Measurements from ENCODE around the gene MSI2. TPM values are rescaled to one million over a fixed set of nuclear protein-coding genes. Genes with fewer than 3 reads are reported as not detected.
A peak's percentile ranks its signal among the peaks of the same experiment; 100 is the strongest.

MSI2 gene
- total RNA-seq, 8 experiments from 2014 or later = 33.0 to 114 (median 67.5) TPM

- in situ Hi-C loops (cut with MboI; ENCODE audit: low pct_unique_long_range_greater_than_20kb in 2 of 9, low sequenced_read_pairs in 9 of 9, unreplicated experiment in 9 of 9) = no loop called here
- Histone ChIP-seq H3K4me3 (no peak overlapping the region), H3K4me1 (replicated peaks in 1 of 2) (peaks cover 21 to 24% of the 10 kb centered on the region in 2 donors), H3K27ac (no peak overlapping the region)
- ATAC-seq (replicated peaks in 6 of 8) = peak in 3 of 8 experiments; percentile 45 to 81 (median 72)
- WGBS, 10 experiments = 57 to 100% (median 91%) methylated on average over 1 to 15 of the region's 24 CpGs; no CpG with 5 or more reads in 1 of the 10 experiments
Observed at GRCh38 chr17:57675427-57676387, 419.4 kb downstream of the MSI2 start.

GRCh38 chr17:57676543-57676942 lies 420.2 kb downstream of the MSI2 start:
- peaks cover 13 to 16% of the 10 kb centered on the region in 2 donors for H3K4me1 ChIP-seq (replicated peaks in 1 of 2)
- H3K4me3 ChIP-seq = no peak overlapping the region
- H3K27ac ChIP-seq = no peak overlapping the region
- no peak for ATAC-seq (replicated peaks in 6 of 8)
- WGBS, 10 experiments = 68 to 95% (median 88%) methylated on average over 1 to 5 of the region's 7 CpGs; no CpG with 5 or more reads in 5 of the 10 experiments
- in situ Hi-C loops (cut with MboI; ENCODE audit: low pct_unique_long_range_greater_than_20kb in 2 of 9, low sequenced_read_pairs in 9 of 9, unreplicated experiment in 9 of 9) = no loop called here

GRCh38 chr17:57677301-57677700 lies 421.0 kb downstream of the MSI2 start:
- 0 to 100% (median 86%) methylated on average over 1 to 5 of the region's 5 CpGs; no CpG with 5 or more reads in 2 of the 10 experiments for WGBS, 10 experiments
- in situ Hi-C loops (cut with MboI; ENCODE audit: low pct_unique_long_range_greater_than_20kb in 2 of 9, low sequenced_read_pairs in 9 of 9, unreplicated experiment in 9 of 9) = no loop called here
- ATAC-seq (replicated peaks in 6 of 8) = no peak
- H3K4me3 ChIP-seq = no peak overlapping the region
- H3K27ac ChIP-seq = no peak overlapping the region
- peaks cover 6 to 9% of the 10 kb centered on the region in 2 donors for H3K4me1 ChIP-seq (replicated peaks in 1 of 2)

GRCh38 chr17:57677858-57678257 lies 421.5 kb downstream of the MSI2 start:
- Histone ChIP-seq H3K27ac (peak overlapping the region in 1 of 2 donors; percentile 26), H3K4me3 (no peak overlapping the region), H3K4me1 (replicated peaks in 1 of 2) (peaks cover under 1 to 5% of the 10 kb centered on the region in 2 donors)
- 88 to 100% (median 92%) methylated on average over 1 to 5 of the region's 6 CpGs; no CpG with 5 or more reads in 3 of the 10 experiments for WGBS, 10 experiments
- no peak for ATAC-seq (replicated peaks in 6 of 8)
- in situ Hi-C loops (cut with MboI; ENCODE audit: low pct_unique_long_range_greater_than_20kb in 2 of 9, low sequenced_read_pairs in 9 of 9, unreplicated experiment in 9 of 9) = no loop called here

DNA sequence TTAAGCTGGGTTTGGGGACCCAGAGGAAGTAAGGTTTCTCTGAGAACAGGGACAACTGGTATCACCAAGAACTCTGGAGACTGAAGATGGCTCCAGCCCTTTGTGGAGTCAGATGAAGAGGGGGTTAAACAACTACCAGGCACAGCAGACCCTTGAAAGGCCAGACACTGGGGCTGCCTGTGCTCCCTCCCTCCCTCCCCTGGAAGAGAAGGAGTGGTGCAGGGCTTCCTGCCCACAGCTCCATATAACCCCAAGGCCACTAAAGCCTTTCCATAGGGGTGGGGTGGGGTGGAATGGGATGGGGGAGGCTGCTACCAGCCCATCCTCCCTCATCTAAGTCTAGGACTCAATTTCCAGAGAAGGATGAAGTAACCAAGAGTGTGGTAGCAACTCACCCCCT lies 422.1 kb downstream of the MSI2 start:
- in situ Hi-C loops (cut with MboI; ENCODE audit: low pct_unique_long_range_greater_than_20kb in 2 of 9, low sequenced_read_pairs in 9 of 9, unreplicated experiment in 9 of 9) = no loop called here
- H3K27ac ChIP-seq = no peak overlapping the region

GRCh38 chr17:57679356-57679755 lies 423.0 kb downstream of the MSI2 start:
- no peak for ATAC-seq (replicated peaks in 6 of 8)
- in situ Hi-C loops (cut with MboI; ENCODE audit: low pct_unique_long_range_greater_than_20kb in 2 of 9, low sequenced_read_pairs in 9 of 9, unreplicated experiment in 9 of 9) = no loop called here
- H3K4me1 ChIP-seq (replicated peaks in 1 of 2) = no peaks in the 10 kb centered on the region
- WGBS, 10 experiments = 85 to 100% (median 100%) methylated on average over 1 to 7 of the region's 7 CpGs; no CpG with 5 or more reads in 2 of the 10 experiments
- no peak overlapping the region for H3K4me3 ChIP-seq
- H3K27ac ChIP-seq = no peak overlapping the region

More for the DNA sequence above, 422.1 kb downstream of the MSI2 start:
- Histone ChIP-seq H3K4me1 (replicated peaks in 1 of 2) (no peaks in the 10 kb centered on the region), H3K4me3 (no peak overlapping the region)
- no peak for ATAC-seq (replicated peaks in 6 of 8)

GRCh38 chr17:57679906-57680695 lies 423.8 kb downstream of the MSI2 start:
- Histone ChIP-seq H3K4me1 (replicated peaks in 1 of 2) (no peaks in the 10 kb centered on the region), H3K4me3 (no peak overlapping the region), H3K27ac (no peak overlapping the region)
- no peak for ATAC-seq (replicated peaks in 6 of 8)
- in situ Hi-C loops (cut with MboI; ENCODE audit: low pct_unique_long_range_greater_than_20kb in 2 of 9, low sequenced_read_pairs in 9 of 9, unreplicated experiment in 9 of 9) = no loop called here
- WGBS, 10 experiments = 50 to 100% (median 90%) methylated on average over 2 to 10 of the region's 10 CpGs

DNA sequence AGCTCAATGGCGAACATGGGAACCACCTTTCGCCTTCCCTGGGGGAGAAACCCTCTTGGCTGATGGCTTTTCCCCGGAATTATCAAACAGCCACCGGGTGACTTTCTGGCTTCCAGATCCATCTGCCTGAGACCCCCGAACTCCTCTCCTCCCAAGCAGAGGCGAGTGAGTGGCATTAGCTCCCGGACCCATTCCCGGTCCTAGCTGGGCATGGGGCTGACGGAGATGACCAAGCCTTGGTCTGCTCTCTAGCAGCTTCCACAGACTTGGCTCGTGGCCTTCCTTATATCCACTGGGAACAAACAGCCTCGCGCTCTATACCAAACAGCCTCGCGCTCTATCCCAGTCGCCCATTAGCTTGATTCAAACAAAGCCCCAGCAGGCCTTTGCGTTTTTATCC lies 426.4 kb downstream of the MSI2 start:
- ATAC-seq (replicated peaks in 6 of 8) = no peak
- no peaks in the 10 kb centered on the region for H3K4me1 ChIP-seq (replicated peaks in 1 of 2)
- H3K27ac ChIP-seq = no peak overlapping the region
- 91 to 100% (median 93%) methylated on average over 1 to 13 of the region's 16 CpGs; no CpG with 5 or more reads in 2 of the 10 experiments for WGBS, 10 experiments
- in situ Hi-C loops (cut with MboI; ENCODE audit: low pct_unique_long_range_greater_than_20kb in 2 of 9, low sequenced_read_pairs in 9 of 9, unreplicated experiment in 9 of 9) = no loop called here
- no peak overlapping the region for H3K4me3 ChIP-seq

DNA sequence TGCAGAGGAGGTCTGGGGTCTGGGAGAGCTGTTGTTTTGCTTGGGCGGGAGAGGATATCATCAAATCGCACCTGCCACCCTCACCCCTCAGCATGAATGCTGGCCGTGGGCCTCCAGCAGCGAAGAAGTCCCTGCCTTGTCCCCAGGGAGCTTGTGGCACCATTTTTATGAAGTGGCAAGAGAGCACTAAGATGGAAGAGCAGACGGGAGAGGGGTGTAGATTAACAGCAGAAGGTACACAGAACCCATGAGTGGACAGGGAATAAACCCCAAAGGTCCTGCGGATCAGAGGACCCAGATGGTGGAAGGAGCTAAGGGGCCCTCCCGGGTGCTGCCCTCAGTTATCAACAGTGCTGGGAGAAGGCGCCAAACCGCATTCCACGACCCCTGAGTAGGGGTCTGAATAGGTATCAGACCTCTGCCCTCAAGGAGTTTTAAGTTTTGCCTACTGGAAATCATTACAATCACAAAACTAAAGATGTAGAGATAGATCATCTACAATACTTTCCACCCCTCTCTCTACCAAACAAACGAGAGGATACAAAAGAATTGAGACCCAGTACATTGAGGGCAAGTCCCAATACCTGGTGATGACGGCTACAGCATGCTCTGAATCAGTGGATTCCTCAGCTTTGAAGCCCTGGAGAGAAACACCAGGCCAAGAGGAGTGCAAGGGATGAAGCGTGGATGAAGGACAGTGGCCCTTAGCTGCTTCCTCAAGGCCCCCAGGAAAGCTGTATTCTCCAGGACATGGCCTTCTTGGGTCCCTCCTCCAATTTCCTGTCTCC lies 428.6 kb downstream of the MSI2 start:
- no peak overlapping the region for H3K27ac ChIP-seq
- 80 to 100% (median 95%) methylated on average over 1 to 12 of the region's 13 CpGs; no CpG with 5 or more reads in 2 of the 10 experiments for WGBS, 10 experiments
- in situ Hi-C loops (cut with MboI; ENCODE audit: low pct_unique_long_range_greater_than_20kb in 2 of 9, low sequenced_read_pairs in 9 of 9, unreplicated experiment in 9 of 9) = no loop called here
- ATAC-seq (replicated peaks in 6 of 8) = no peak
- no peak overlapping the region for H3K4me3 ChIP-seq
- no peaks in the 10 kb centered on the region for H3K4me1 ChIP-seq (replicated peaks in 1 of 2)

GRCh38 chr17:57685499-57686132 lies 429.3 kb downstream of the MSI2 start:
- in situ Hi-C loops (cut with MboI; ENCODE audit: low pct_unique_long_range_greater_than_20kb in 2 of 9, low sequenced_read_pairs in 9 of 9, unreplicated experiment in 9 of 9) = no loop called here
- 63 to 100% (median 93%) methylated on average over 1 to 7 of the region's 7 CpGs; no CpG with 5 or more reads in 2 of the 10 experiments for WGBS, 10 experiments
- Histone ChIP-seq H3K4me1 (replicated peaks in 1 of 2) (no peaks in the 10 kb centered on the region), H3K27ac (no peak overlapping the region), H3K4me3 (no peak overlapping the region)
- ATAC-seq (replicated peaks in 6 of 8) = no peak

DNA sequence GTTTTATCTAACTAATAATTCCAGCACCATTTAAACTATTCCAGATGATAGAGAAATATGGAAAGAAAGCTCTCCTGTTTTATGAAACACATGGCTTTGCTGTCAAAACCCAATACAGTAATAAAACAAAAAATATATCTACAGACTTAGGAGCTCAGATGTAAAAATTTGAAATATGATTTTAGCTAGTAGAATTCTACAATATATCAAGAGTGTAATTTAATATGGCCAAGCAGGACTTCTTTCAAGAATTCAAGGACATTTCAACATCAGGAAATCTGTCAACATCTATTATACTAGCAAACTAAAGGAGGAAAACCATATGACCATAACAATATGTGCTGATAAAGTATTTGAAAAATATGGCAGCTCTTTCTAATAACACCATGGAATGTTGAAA lies 431.3 kb downstream of the MSI2 start:
- H3K4me1 ChIP-seq (replicated peaks in 1 of 2) = no peaks in the 10 kb centered on the region
- no peak overlapping the region for H3K27ac ChIP-seq
- in situ Hi-C loops (cut with MboI; ENCODE audit: low pct_unique_long_range_greater_than_20kb in 2 of 9, low sequenced_read_pairs in 9 of 9, unreplicated experiment in 9 of 9) = no loop called here
- ATAC-seq (replicated peaks in 6 of 8) = no peak
- H3K4me3 ChIP-seq = no peak overlapping the region

GRCh38 chr17:57689254-57689653 lies 432.9 kb downstream of the MSI2 start:
- WGBS, 10 experiments = 53 to 100% (median 84%) methylated on average over 1 to 3 of the region's 3 CpGs; no CpG with 5 or more reads in 1 of the 10 experiments
- no peak overlapping the region for H3K4me3 ChIP-seq
- no peak overlapping the region for H3K27ac ChIP-seq
- H3K4me1 ChIP-seq (replicated peaks in 1 of 2) = no peaks in the 10 kb centered on the region
- in situ Hi-C loops (cut with MboI; ENCODE audit: low pct_unique_long_range_greater_than_20kb in 2 of 9, low sequenced_read_pairs in 9 of 9, unreplicated experiment in 9 of 9) = no loop called here
- no peak for ATAC-seq (replicated peaks in 6 of 8)

All from motor neuron (in vitro differentiated cells).